ACC112 (cell line): Measurements from ENCODE around the gene FGD4.
A peak's percentile ranks its signal among the peaks of the same experiment; 100 is the strongest.

ENCODE experiments used
- H2AFZ ChIP-seq: fragments of 200-600 bp; sonication (generic); one replicate; pipeline ENCODE4 v1.6.0; 2017; ENCODE audit warnings: antibody characterized with exemption, low read length; ENCODE audit not compliant: unreplicated experiment
- H3K27ac ChIP-seq: fragments of 200-600 bp; sonication (generic); 2 replicates; pipeline ENCODE4 v1.5.1; 2014; ENCODE audit warnings: low read depth, mild to moderate bottlenecking, antibody characterized with exemption, low read length, moderate library complexity
- H3K27me3 ChIP-seq: fragments of 200-600 bp; sonication (generic); 2 replicates; pipeline ENCODE4 v1.6.1; 2014; ENCODE audit warnings: mild to moderate bottlenecking, antibody characterized with exemption, low read length, moderate library complexity, mixed read lengths; ENCODE audit not compliant: insufficient read depth
- H3K36me3 ChIP-seq: fragments of 200-600 bp; sonication (generic); 2 replicates; pipeline ENCODE4 v1.6.1; 2016; ENCODE audit warnings: mild to moderate bottlenecking, antibody characterized with exemption, low read length, moderate library complexity, mixed read lengths; ENCODE audit not compliant: insufficient read depth
- H3K4me1 ChIP-seq: fragments of 200-600 bp; sonication (generic); one replicate; pipeline ENCODE4 v1.6.1; 2016; ENCODE audit warnings: low read length, mixed read lengths; ENCODE audit not compliant: insufficient read depth, unreplicated experiment, control insufficient read depth
- H3K4me3 ChIP-seq: fragments of 200-600 bp; sonication (generic); 2 replicates; pipeline ENCODE4 v1.5.1; 2014; ENCODE audit warnings: mild to moderate bottlenecking, low read depth, low read length
- H3K79me2 ChIP-seq: fragments of 200-600 bp; sonication (generic); one replicate; pipeline ENCODE4 v1.6.0; 2016; ENCODE audit warnings: low read length; ENCODE audit not compliant: control insufficient read depth, unreplicated experiment, insufficient read depth

The FGD4 gene

GRCh38 chr12:32603858-32604257 is 204.5 kb downstream of the FGD4 start:
- peak overlapping the region; percentile 63 for H3K27ac ChIP-seq
- no peak overlapping the region for H3K4me3 ChIP-seq
- peaks cover 29% of the 10 kb centered on the region for H3K36me3 ChIP-seq
- peaks cover 6% of the 10 kb centered on the region for H3K79me2 ChIP-seq
- H3K27me3 ChIP-seq = no peaks in the 10 kb centered on the region
- H2AFZ ChIP-seq = no peak overlapping the region
- peaks cover 7% of the 10 kb centered on the region for H3K4me1 ChIP-seq

- Histone ChIP-seq H3K27ac (peak overlapping the region; percentile 63), H3K36me3 (peaks cover 30% of the 10 kb centered on the region)
Observed at GRCh38 chr12:32604565-32604964, 205.2 kb downstream of the FGD4 start.

GRCh38 chr12:32605326-32606095 is 206.2 kb downstream of the FGD4 start:
- Histone ChIP-seq H3K27ac (no peak overlapping the region), H3K79me2 (peaks cover 6% of the 10 kb centered on the region), H3K36me3 (peaks cover 40% of the 10 kb centered on the region), H3K4me3 (no peak overlapping the region), H2AFZ (no peak overlapping the region), H3K27me3 (no peaks in the 10 kb centered on the region), H3K4me1 (peaks cover 7% of the 10 kb centered on the region)

More at GRCh38 chr12:32604565-32604964, 205.2 kb downstream of the FGD4 start:
- Histone ChIP-seq H3K79me2 (peaks cover 6% of the 10 kb centered on the region), H3K4me3 (no peak overlapping the region), H3K4me1 (peaks cover 7% of the 10 kb centered on the region), H3K27me3 (no peaks in the 10 kb centered on the region), H2AFZ (no peak overlapping the region)

GRCh38 chr12:32606443-32606842 is 207.1 kb downstream of the FGD4 start:
- H3K36me3 ChIP-seq = peaks cover 35% of the 10 kb centered on the region
- H3K27ac ChIP-seq = no peak overlapping the region
- H2AFZ ChIP-seq = no peak overlapping the region
- peaks cover 7% of the 10 kb centered on the region for H3K4me1 ChIP-seq
- no peak overlapping the region for H3K4me3 ChIP-seq
- no peaks in the 10 kb centered on the region for H3K27me3 ChIP-seq
- H3K79me2 ChIP-seq = peaks cover 6% of the 10 kb centered on the region

- H3K4me3 ChIP-seq = no peak overlapping the region
- no peaks in the 10 kb centered on the region for H3K27me3 ChIP-seq
- no peaks in the 10 kb centered on the region for H3K4me1 ChIP-seq
- peaks cover 42% of the 10 kb centered on the region for H3K36me3 ChIP-seq
- no peak overlapping the region for H2AFZ ChIP-seq
- no peaks in the 10 kb centered on the region for H3K79me2 ChIP-seq
- no peak overlapping the region for H3K27ac ChIP-seq
Observed at GRCh38 chr12:32609966-32610365, 210.6 kb downstream of the FGD4 start.

- Histone ChIP-seq H2AFZ (no peak overlapping the region), H3K27ac (no peak overlapping the region), H3K4me3 (no peak overlapping the region), H3K79me2 (no peaks in the 10 kb centered on the region), H3K27me3 (no peaks in the 10 kb centered on the region), H3K36me3 (peaks cover 42% of the 10 kb centered on the region), H3K4me1 (no peaks in the 10 kb centered on the region)
Observed at GRCh38 chr12:32611986-32612385, 212.6 kb downstream of the FGD4 start.

- no peaks in the 10 kb centered on the region for H3K4me1 ChIP-seq
- no peak overlapping the region for H3K27ac ChIP-seq
- H3K36me3 ChIP-seq = peaks cover 42% of the 10 kb centered on the region
- no peak overlapping the region for H2AFZ ChIP-seq
- no peaks in the 10 kb centered on the region for H3K27me3 ChIP-seq
- no peaks in the 10 kb centered on the region for H3K79me2 ChIP-seq
- no peak overlapping the region for H3K4me3 ChIP-seq
Observed at GRCh38 chr12:32612658-32613614, 213.6 kb downstream of the FGD4 start.

GRCh38 chr12:32615441-32615840 is 216.1 kb downstream of the FGD4 start:
- Histone ChIP-seq H3K4me3 (no peak overlapping the region), H2AFZ (no peak overlapping the region), H3K27me3 (no peaks in the 10 kb centered on the region), H3K36me3 (peaks cover 24% of the 10 kb centered on the region), H3K79me2 (no peaks in the 10 kb centered on the region), H3K4me1 (no peaks in the 10 kb centered on the region), H3K27ac (no peak overlapping the region)

GRCh38 chr12:32617534-32617933 is 218.2 kb downstream of the FGD4 start:
- Histone ChIP-seq H3K27ac (no peak overlapping the region), H3K4me3 (no peak overlapping the region), H2AFZ (no peak overlapping the region), H3K79me2 (no peaks in the 10 kb centered on the region), H3K27me3 (no peaks in the 10 kb centered on the region), H3K36me3 (peaks cover 23% of the 10 kb centered on the region), H3K4me1 (no peaks in the 10 kb centered on the region)

- H2AFZ ChIP-seq = no peak overlapping the region
- no peaks in the 10 kb centered on the region for H3K27me3 ChIP-seq
- peaks cover 20% of the 10 kb centered on the region; the same call in 1 of the 2 replicates for H3K36me3 ChIP-seq
Observed at GRCh38 chr12:32618115-32618514, 218.8 kb downstream of the FGD4 start.

More at GRCh38 chr12:32618115-32618514, 218.8 kb downstream of the FGD4 start:
- Histone ChIP-seq H3K4me1 (no peaks in the 10 kb centered on the region), H3K79me2 (no peaks in the 10 kb centered on the region), H3K4me3 (no peak overlapping the region), H3K27ac (no peak overlapping the region)
